HEK293T (cell line): ENCODE results near the gene SH3PXD2B.

Source experiments
- ARNT ChIP-seq: fragments of 450-650 bp; IDR thresholded peaks from 2 replicates; pipeline ENCODE4 v1.6.1; 2017; ENCODE audit warnings: mild to moderate bottlenecking
- BHLHE40 ChIP-seq: fragments of 450-650 bp; IDR thresholded peaks from 2 replicates; pipeline ENCODE4 v1.6.1; 2016; ENCODE audit warnings: mild to moderate bottlenecking, moderate library complexity, borderline replicate concordance
- CTBP1 ChIP-seq: fragments of 450-650 bp; IDR thresholded peaks from 2 replicates; pipeline ENCODE4 v1.6.1; 2016; ENCODE audit warnings: borderline replicate concordance
- ELF4 ChIP-seq: fragments of 450-650 bp; IDR thresholded peaks from 2 replicates; pipeline ENCODE4 v1.6.1; 2017; ENCODE audit warnings: antibody characterized with exemption
- FOXA1 ChIP-seq: fragments of 450-650 bp; IDR thresholded peaks from 2 replicates; pipeline ENCODE4 v1.6.1; 2016; ENCODE audit warnings: mild to moderate bottlenecking
- FOXK2 ChIP-seq: fragments of 450-650 bp; IDR thresholded peaks from 2 replicates; pipeline ENCODE4 v1.6.1; 2016; ENCODE audit warnings: mild to moderate bottlenecking
- FOXM1 ChIP-seq: fragments of 450-650 bp; IDR thresholded peaks from 2 replicates; pipeline ENCODE4 v1.6.1; 2017; ENCODE audit warnings: mild to moderate bottlenecking, borderline replicate concordance
- HDGF ChIP-seq: fragments of 450-650 bp; IDR thresholded peaks from 2 replicates; pipeline ENCODE4 v1.6.1; 2017; ENCODE audit warnings: antibody characterized with exemption, borderline replicate concordance
- NFRKB ChIP-seq: fragments of 450-650 bp; IDR thresholded peaks from 2 replicates; pipeline ENCODE4 v1.6.1; 2016; ENCODE audit warnings: mild to moderate bottlenecking, moderate library complexity
- SP1 ChIP-seq: fragments of 450-650 bp; IDR thresholded peaks from 2 replicates; pipeline ENCODE4 v1.6.1; 2017
- TARDBP ChIP-seq: fragments of 450-650 bp; IDR thresholded peaks from 2 replicates; pipeline ENCODE4 v1.6.1; 2016
- TF ChIP-seq, protein P1 (sequence below): fragments of 450-650 bp; IDR thresholded peaks from 2 replicates; pipeline ENCODE4 v1.6.1; 2016

DNA sequence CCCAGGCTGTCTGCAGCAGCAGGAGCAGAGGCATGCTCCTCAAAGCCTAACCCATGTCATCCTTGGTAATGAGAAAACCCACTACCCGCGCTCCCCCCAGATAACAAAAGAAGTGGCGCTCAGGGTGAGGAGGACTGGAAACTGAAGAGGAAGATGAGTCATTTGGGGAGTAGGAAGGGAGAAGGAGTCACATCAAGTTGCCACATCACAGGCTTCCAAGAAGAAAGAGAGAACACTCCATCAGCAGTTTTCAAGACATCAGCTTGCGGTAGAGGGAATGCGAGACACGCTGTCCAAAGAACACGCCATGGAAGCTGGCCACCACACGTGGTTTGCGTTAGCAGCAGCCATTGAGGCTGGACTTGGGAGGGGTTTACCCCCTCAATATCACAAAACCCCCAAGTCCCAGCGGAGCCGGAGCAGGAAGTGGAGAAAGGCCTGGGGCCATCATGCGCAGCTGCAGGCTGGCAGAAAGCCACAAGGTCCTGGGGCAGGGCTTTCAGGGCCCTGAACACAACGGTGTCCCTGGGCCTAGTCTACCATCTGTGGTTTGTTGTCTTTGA lies 41.5 kb downstream of the SH3PXD2B start:
- TF ChIP-seq FOXA1 (no peak), HDGF (no peak), FOXM1 (no peak), BHLHE40 (no peak), CTBP1 (no peak), ARNT (no peak), TARDBP (no peak), SP1 (no peak), ELF4 (no peak), NFRKB (no peak), FOXK2 (no peak)
- TF ChIP-seq, protein P1, sequence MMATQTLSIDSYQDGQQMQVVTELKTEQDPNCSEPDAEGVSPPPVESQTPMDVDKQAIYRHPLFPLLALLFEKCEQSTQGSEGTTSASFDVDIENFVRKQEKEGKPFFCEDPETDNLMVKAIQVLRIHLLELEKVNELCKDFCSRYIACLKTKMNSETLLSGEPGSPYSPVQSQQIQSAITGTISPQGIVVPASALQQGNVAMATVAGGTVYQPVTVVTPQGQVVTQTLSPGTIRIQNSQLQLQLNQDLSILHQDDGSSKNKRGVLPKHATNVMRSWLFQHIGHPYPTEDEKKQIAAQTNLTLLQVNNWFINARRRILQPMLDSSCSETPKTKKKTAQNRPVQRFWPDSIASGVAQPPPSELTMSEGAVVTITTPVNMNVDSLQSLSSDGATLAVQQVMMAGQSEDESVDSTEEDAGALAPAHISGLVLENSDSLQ: no peak
